Stimulated activated naive B cell treated with anti-CD40 and anti-IgM and Interleukin-4, amounts not matched to agents 10 μg/mL and 1 μg/mL and 100 μg/mL, for 72 hours (primary cell): ENCODE data around the gene PLAGL2.
"Not testable (repeated sequence)": the region's sequence is repeated elsewhere in the genome, so short reads cannot be mapped to it uniquely, and the experiment has no call there.

ENCODE experiments used
- ATAC-seq, 2 donors: fragments of 150-1000 bp; cut with Tn5 transposase; replicated peaks; 2 replicates each; pipeline ENCODE4 v1.10.0; 2021; ENCODE audit warnings: moderate library complexity in 1 of 2
- DNase-seq: peaks from one replicate; pipeline ENCODE4 v3.0.0; 2021
- H3K27ac Mint-ChIP-seq: one replicate; pipeline ENCODE4 v1.8.0; 2022; ENCODE audit warnings: mild to moderate bottlenecking, mixed read lengths
- H3K27me3 Mint-ChIP-seq, 2 donors: one replicate each; pipeline ENCODE4 v1.8.0; 2022; ENCODE audit warnings: mixed read lengths in 2 of 2
- H3K36me3 Mint-ChIP-seq, 2 donors: one replicate each; pipeline ENCODE4 v1.8.0; 2022; ENCODE audit warnings: mixed read lengths in 2 of 2, mild to moderate bottlenecking in 1 of 2
- H3K4me1 Mint-ChIP-seq, 2 donors: one replicate each; pipeline ENCODE4 v1.8.0; 2022; ENCODE audit warnings: mixed read lengths in 2 of 2, mild to moderate bottlenecking in 1 of 2
- H3K4me3 Mint-ChIP-seq, 2 donors: one replicate each; pipeline ENCODE4 v1.8.0; 2022; ENCODE audit warnings: mild to moderate bottlenecking in 2 of 2, mixed read lengths in 2 of 2, moderate library complexity in 1 of 2
- H3K9me3 Mint-ChIP-seq, 2 donors: one replicate each; pipeline ENCODE4 v1.8.0; 2022; ENCODE audit warnings: mixed read lengths in 2 of 2, mild to moderate bottlenecking in 1 of 2

Gene PLAGL2

GRCh38 chr20:32203356-32204204 lies 4.0 kb downstream of the PLAGL2 start:
- H3K27me3 Mint-ChIP-seq = no peaks in the 10 kb centered on the region
- DNase-seq (no peak), ATAC-seq (no peak)
- H3K4me1 Mint-ChIP-seq = peaks cover 47 to 61% of the 10 kb centered on the region in 2 donors
- peak overlapping the region; percentile 90 for H3K27ac Mint-ChIP-seq
- peaks cover 18 to 44% of the 10 kb centered on the region in 2 donors for H3K36me3 Mint-ChIP-seq
- H3K9me3 Mint-ChIP-seq = no peaks in the 10 kb centered on the region
- peak overlapping the region; percentile 46 to 52 for H3K4me3 Mint-ChIP-seq

- no peak for ATAC-seq
- no peaks in the 10 kb centered on the region for H3K9me3 Mint-ChIP-seq
- H3K36me3 Mint-ChIP-seq = peaks cover 22 to 53% of the 10 kb centered on the region in 2 donors
- H3K27me3 Mint-ChIP-seq = no peaks in the 10 kb centered on the region
- peaks cover 49 to 54% of the 10 kb centered on the region in 2 donors for H3K4me1 Mint-ChIP-seq
- peak overlapping the region; percentile 42 for H3K27ac Mint-ChIP-seq
- DNase-seq = no peak
- no peak overlapping the region for H3K4me3 Mint-ChIP-seq
Measured at GRCh38 chr20:32201977-32202363, 5.6 kb downstream of the PLAGL2 start.

GRCh38 chr20:32201296-32201976 lies 6.1 kb downstream of the PLAGL2 start:
- ATAC-seq = no peak
- Mint-ChIP-seq H3K9me3 (no peaks in the 10 kb centered on the region), H3K27me3 (no peaks in the 10 kb centered on the region), H3K36me3 (peaks cover 23 to 51% of the 10 kb centered on the region in 2 donors), H3K4me1 (peaks cover 44 to 48% of the 10 kb centered on the region in 2 donors), H3K27ac (no peak overlapping the region), H3K4me3 (no peak overlapping the region)
- DNase-seq = no peak

GRCh38 chr20:32199006-32199405 lies 8.5 kb downstream of the PLAGL2 start:
- H3K4me3 Mint-ChIP-seq = no peak overlapping the region
- H3K27ac Mint-ChIP-seq = peak overlapping the region; percentile 25
- peaks cover 30% of the 10 kb centered on the region in 2 donors for H3K4me1 Mint-ChIP-seq
- ATAC-seq (no peak), DNase-seq (no peak)
- no peaks in the 10 kb centered on the region for H3K27me3 Mint-ChIP-seq
- H3K9me3 Mint-ChIP-seq = no peaks in the 10 kb centered on the region
- H3K36me3 Mint-ChIP-seq = peaks cover 37 to 62% of the 10 kb centered on the region in 2 donors

- H3K9me3 Mint-ChIP-seq, H3K27ac Mint-ChIP-seq, H3K4me3 Mint-ChIP-seq, ATAC-seq, DNase-seq, H3K27me3 Mint-ChIP-seq: not testable (repeated sequence)
- H3K36me3 Mint-ChIP-seq = peaks cover 39 to 65% of the 10 kb centered on the region in 2 donors
- peaks cover 13 to 16% of the 10 kb centered on the region in 2 donors for H3K4me1 Mint-ChIP-seq
Measured at GRCh38 chr20:32197136-32197535, 10.4 kb downstream of the PLAGL2 start.

- not testable (repeated sequence) for H3K27me3 Mint-ChIP-seq, ATAC-seq, H3K27ac Mint-ChIP-seq, DNase-seq, H3K4me3 Mint-ChIP-seq, H3K9me3 Mint-ChIP-seq
- Mint-ChIP-seq H3K4me1 (peaks cover 13 to 14% of the 10 kb centered on the region in 2 donors), H3K36me3 (peaks cover 36 to 62% of the 10 kb centered on the region in 2 donors)
Measured at GRCh38 chr20:32196613-32197012, 10.9 kb downstream of the PLAGL2 start.

- no peak for DNase-seq
- no peak for ATAC-seq
- Mint-ChIP-seq H3K27me3 (no peaks in the 10 kb centered on the region), H3K27ac (no peak overlapping the region), H3K4me3 (no peak overlapping the region), H3K4me1 (peaks cover 16 to 17% of the 10 kb centered on the region in 2 donors), H3K9me3 (no peaks in the 10 kb centered on the region), H3K36me3 (peaks cover 39 to 54% of the 10 kb centered on the region in 2 donors)
Measured at GRCh38 chr20:32195581-32195980, 12.0 kb downstream of the PLAGL2 start.

- ATAC-seq = no peak
- Mint-ChIP-seq H3K27ac (no peak overlapping the region), H3K9me3 (no peaks in the 10 kb centered on the region), H3K36me3 (peaks cover 32 to 46% of the 10 kb centered on the region in 2 donors), H3K4me3 (no peak overlapping the region), H3K27me3 (peaks cover under 1 to 1% of the 10 kb centered on the region in 2 donors), H3K4me1 (peaks cover 20 to 22% of the 10 kb centered on the region in 2 donors)
- no peak for DNase-seq
Measured at GRCh38 chr20:32193996-32194395, 13.5 kb downstream of the PLAGL2 start.

GRCh38 chr20:32193336-32193735 lies 14.2 kb downstream of the PLAGL2 start:
- not testable (repeated sequence) for ATAC-seq, H3K4me3 Mint-ChIP-seq, DNase-seq, H3K27ac Mint-ChIP-seq, H3K9me3 Mint-ChIP-seq, H3K27me3 Mint-ChIP-seq
- peaks cover 22 to 27% of the 10 kb centered on the region in 2 donors for H3K4me1 Mint-ChIP-seq
- H3K36me3 Mint-ChIP-seq = peaks cover 34 to 50% of the 10 kb centered on the region in 2 donors

GRCh38 chr20:32192698-32193097 lies 14.8 kb downstream of the PLAGL2 start:
- ATAC-seq (no peak), DNase-seq (no peak)
- Mint-ChIP-seq H3K27me3 (peaks cover 4 to 10% of the 10 kb centered on the region in 2 donors), H3K27ac (no peak overlapping the region), H3K4me1 (peaks cover 21 to 27% of the 10 kb centered on the region in 2 donors), H3K9me3 (no peaks in the 10 kb centered on the region), H3K4me3 (no peak overlapping the region), H3K36me3 (peaks cover 31 to 46% of the 10 kb centered on the region in 2 donors)

- no peak overlapping the region for H3K27ac Mint-ChIP-seq
- H3K9me3 Mint-ChIP-seq = no peaks in the 10 kb centered on the region
- DNase-seq (no peak), ATAC-seq (no peak)
- H3K27me3 Mint-ChIP-seq = peaks cover 4 to 10% of the 10 kb centered on the region in 2 donors
- no peak overlapping the region for H3K4me3 Mint-ChIP-seq
- peaks cover 30 to 39% of the 10 kb centered on the region in 2 donors for H3K36me3 Mint-ChIP-seq
- peaks cover 19 to 27% of the 10 kb centered on the region in 2 donors for H3K4me1 Mint-ChIP-seq
Measured at GRCh38 chr20:32191873-32192272, 15.7 kb downstream of the PLAGL2 start.

GRCh38 chr20:32191422-32191821 lies 16.1 kb downstream of the PLAGL2 start:
- DNase-seq (no peak), ATAC-seq (no peak)
- H3K27ac Mint-ChIP-seq = no peak overlapping the region
- peaks cover 29 to 35% of the 10 kb centered on the region in 2 donors for H3K36me3 Mint-ChIP-seq
- peaks cover 4 to 10% of the 10 kb centered on the region in 2 donors for H3K27me3 Mint-ChIP-seq
- H3K9me3 Mint-ChIP-seq = no peaks in the 10 kb centered on the region
- H3K4me1 Mint-ChIP-seq = peaks cover 19 to 27% of the 10 kb centered on the region in 2 donors
- H3K4me3 Mint-ChIP-seq = no peak overlapping the region

GRCh38 chr20:32190616-32191415 lies 16.7 kb downstream of the PLAGL2 start:
- ATAC-seq (no peak), DNase-seq (no peak)
- H3K27me3 Mint-ChIP-seq = peaks cover 4 to 10% of the 10 kb centered on the region in 2 donors
- peaks cover 19 to 27% of the 10 kb centered on the region in 2 donors for H3K4me1 Mint-ChIP-seq
- H3K4me3 Mint-ChIP-seq = peak overlapping the region; percentile 72 to 80
- H3K9me3 Mint-ChIP-seq = no peaks in the 10 kb centered on the region
- peak overlapping the region; percentile 82 for H3K27ac Mint-ChIP-seq
- H3K36me3 Mint-ChIP-seq = peaks cover 23 to 29% of the 10 kb centered on the region in 2 donors
